Measurements from ENCODE around the gene SEMA4D.

SEMA4D gene

DNA sequence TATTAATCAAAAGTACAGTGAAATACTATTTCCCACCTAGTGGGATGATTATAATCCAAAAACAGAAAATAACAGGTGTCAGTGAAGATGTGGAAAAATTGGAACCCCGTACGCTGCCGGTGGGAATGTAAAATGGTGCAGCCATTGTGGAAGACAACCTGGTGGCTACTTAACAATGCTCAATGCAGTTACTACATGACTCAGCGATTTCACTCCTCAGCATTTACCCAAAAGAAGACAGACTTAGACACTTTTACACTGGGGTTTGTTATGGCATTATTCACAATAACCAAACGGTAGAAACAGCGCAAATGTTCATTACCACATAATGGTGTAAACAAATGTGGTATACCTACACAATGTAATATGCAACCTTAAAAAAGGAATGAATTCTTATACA is 155.7 kb downstream of the SEMA4D start:
- no peak for TF ChIP-seq CTCF (IDR thresholded peaks at IDR 0.05; ENCODE audit: borderline replicate concordance, control extremely low read depth, extremely low read depth, insufficient read depth, missing control alignments)
- no peak for DNase-seq (ENCODE audit: low spot score)
- in situ Hi-C loops (cut with MboI; ENCODE audit: low sequenced_read_pairs, unreplicated experiment) = no loop called here

- TF ChIP-seq CTCF (IDR thresholded peaks at IDR 0.05; ENCODE audit: borderline replicate concordance, control extremely low read depth, extremely low read depth, insufficient read depth, missing control alignments) = no peak
- DNase-seq (ENCODE audit: low spot score) = peak; percentile 68
- in situ Hi-C loops (cut with MboI; ENCODE audit: low sequenced_read_pairs, unreplicated experiment) = no loop called here
These were observed 157.6 kb downstream of the SEMA4D start for GRCh38 chr9:89340332-89340731.

DNA sequence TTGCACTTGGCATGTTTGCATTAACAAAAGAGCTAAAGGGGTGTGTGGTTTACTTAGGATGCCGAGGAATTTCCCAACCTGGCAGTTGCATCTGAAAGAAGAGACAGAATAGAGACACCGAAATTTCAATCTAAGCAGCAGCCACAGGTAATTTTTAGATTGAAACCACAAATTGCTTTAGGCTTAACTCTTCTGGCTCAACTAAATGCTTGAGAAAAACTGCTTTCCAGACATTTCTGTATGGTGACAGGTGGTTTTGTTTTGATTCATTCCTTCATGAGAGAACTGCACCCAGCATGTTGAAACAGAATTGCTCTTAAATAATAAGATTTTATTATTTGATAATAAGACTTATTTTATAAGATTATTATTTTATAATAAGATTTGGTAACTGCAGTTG is 158.1 kb downstream of the SEMA4D start:
- in situ Hi-C loops (cut with MboI; ENCODE audit: low sequenced_read_pairs, unreplicated experiment) = no loop called here
- DNase-seq (ENCODE audit: low spot score) = no peak

DNA sequence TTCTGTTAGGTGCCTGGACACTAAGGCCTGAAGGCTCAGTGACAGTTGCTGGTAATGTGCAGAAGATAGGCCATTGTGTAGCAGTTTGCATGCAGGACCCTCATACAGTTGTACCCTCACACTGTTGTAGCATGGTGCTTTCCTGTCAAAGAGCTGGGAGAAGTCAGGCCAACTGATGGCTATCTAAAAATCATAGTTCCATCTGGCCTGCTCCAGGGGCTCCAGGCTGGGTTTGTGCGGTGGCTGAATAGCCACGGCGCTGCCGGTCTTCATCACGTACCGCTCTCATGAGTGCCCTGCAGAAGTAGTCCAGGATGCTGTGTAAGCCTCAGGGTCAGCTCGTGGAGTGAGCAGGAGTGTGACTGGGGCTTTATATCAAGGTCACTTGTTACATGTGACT is 167.4 kb downstream of the SEMA4D start:
- TF ChIP-seq CTCF (IDR thresholded peaks at IDR 0.05; ENCODE audit: borderline replicate concordance, control extremely low read depth, extremely low read depth, insufficient read depth, missing control alignments) = no peak
- in situ Hi-C loops (cut with MboI; ENCODE audit: low sequenced_read_pairs, unreplicated experiment) = no loop called here
- DNase-seq (ENCODE audit: low spot score) = no peak

More for the DNA sequence above, 158.1 kb downstream of the SEMA4D start:
- no peak for TF ChIP-seq CTCF (IDR thresholded peaks at IDR 0.05; ENCODE audit: borderline replicate concordance, control extremely low read depth, extremely low read depth, insufficient read depth, missing control alignments)

DNA sequence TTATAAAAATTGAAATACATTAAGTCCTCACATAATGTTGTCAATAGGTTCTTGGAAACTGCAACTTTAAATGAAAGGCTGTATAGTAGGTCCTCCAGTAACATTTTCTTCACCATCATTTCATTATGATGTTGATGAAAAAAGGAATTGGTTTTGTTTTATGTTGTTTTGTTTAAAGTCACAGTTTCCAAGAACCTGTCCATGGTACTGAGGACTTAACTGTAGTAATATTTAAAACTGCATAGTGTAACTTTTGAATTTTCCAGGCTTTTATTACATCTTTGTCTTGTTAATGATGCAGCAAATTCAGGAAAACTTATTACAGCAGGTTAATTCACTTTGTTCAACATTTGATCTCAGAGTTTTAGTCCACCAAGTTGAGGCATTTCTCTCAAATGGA is 168.0 kb downstream of the SEMA4D start:
- no peak for DNase-seq (ENCODE audit: low spot score)
- in situ Hi-C loops (cut with MboI; ENCODE audit: low sequenced_read_pairs, unreplicated experiment) = no loop called here
- TF ChIP-seq CTCF (IDR thresholded peaks at IDR 0.05; ENCODE audit: borderline replicate concordance, control extremely low read depth, extremely low read depth, insufficient read depth, missing control alignments) = no peak

DNA sequence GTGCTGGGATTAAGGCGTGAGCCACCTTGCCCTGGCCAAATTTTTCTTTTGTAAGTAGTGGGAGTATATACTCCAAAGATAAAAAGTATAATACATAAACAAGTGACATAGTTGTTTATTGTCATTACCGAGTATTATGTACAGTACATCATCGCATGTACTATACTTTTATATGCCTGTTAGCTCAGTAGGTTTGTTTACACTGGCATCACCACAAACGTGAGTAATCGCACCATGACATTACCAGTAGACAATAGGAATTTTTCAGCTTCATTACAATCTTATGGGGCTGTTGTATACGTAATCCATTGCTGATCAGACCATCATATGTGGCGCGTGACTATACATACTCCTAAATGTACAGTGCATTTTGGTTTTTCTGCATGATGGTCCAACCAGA is 169.8 kb downstream of the SEMA4D start:
- no peak for TF ChIP-seq CTCF (IDR thresholded peaks at IDR 0.05; ENCODE audit: borderline replicate concordance, control extremely low read depth, extremely low read depth, insufficient read depth, missing control alignments)
- no peak for DNase-seq (ENCODE audit: low spot score)
- in situ Hi-C loops (cut with MboI; ENCODE audit: low sequenced_read_pairs, unreplicated experiment) = no loop called here

DNA sequence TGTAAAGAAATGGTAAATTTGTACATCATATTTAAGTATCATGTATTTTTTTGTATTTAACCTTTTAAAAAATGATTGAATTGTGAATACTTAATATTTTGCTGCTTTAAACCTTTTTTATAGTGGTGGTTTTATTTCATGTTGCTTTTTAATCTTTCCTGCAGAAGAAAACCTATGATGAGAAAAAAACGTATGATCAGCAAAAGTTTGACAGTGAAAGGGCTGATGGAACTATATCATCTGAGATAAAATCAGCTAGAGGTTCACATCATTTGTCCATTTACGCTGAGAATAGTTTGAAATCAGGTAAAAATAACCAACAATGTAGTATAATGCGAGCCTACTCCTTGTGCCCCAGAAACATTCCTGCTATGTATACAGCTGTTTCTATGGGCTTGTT is 172.2 kb downstream of the SEMA4D start:
- in situ Hi-C loops (cut with MboI; ENCODE audit: low sequenced_read_pairs, unreplicated experiment) = no loop called here
- DNase-seq (ENCODE audit: low spot score) = no peak
- TF ChIP-seq CTCF (IDR thresholded peaks at IDR 0.05; ENCODE audit: borderline replicate concordance, control extremely low read depth, extremely low read depth, insufficient read depth, missing control alignments) = no peak
